ENCODE results near the gene NINL. TPM values are rescaled to one million over a fixed set of nuclear protein-coding genes. Genes with fewer than 3 reads are reported as not detected.
"Not testable (repeated sequence)": the region's sequence is repeated elsewhere in the genome, so short reads cannot be mapped to it uniquely, and the experiment has no call there.

The NINL gene
- total RNA-seq, 4 donors from 2014 or later = 18.3 to 37.8 (median 23.5) TPM

DNA sequence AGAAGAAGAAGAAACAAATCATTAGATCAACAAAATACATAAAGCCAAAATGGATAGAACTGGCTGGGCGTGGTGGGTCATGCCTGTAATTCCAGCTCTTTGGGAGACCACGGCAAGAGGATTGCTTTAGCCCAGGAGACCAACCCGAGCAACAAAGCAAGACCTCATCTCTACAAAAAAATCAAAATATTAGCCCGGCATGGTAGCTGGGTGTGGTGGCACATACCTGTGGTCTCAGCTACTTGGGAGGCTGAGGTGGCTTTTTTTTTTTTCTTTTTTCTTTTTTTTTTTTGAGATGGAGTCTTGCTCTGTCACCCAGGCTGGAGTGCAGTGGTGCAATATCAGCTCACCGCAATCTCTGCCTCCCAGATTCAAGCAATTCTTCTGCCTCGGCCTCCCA is 21.5 kb downstream of the NINL start:
- 96 to 98% methylated on average over 6 of the region's 6 CpGs for WGBS, 2 donors
- no peak overlapping the region for H3K27ac ChIP-seq
- DNase-seq = no peak
- intact Hi-C loops (cut with DNase I) = no loop called here
- H3K4me1 ChIP-seq = peaks cover 0 to 4% of the 10 kb centered on the region in 2 donors
- H3K4me3 ChIP-seq (replicated peaks in 1 of 3) = no peak overlapping the region
- no peak for TF ChIP-seq CTCF (IDR thresholded peaks at IDR 0.05)
- no peak for TF ChIP-seq POLR2A (IDR thresholded peaks at IDR 0.05)
- no peaks in the 10 kb centered on the region for H3K9me3 ChIP-seq
- H3K36me3 ChIP-seq = no peaks in the 10 kb centered on the region
- no peaks in the 10 kb centered on the region for H3K27me3 ChIP-seq

GRCh38 chr20:25563362-25563761 is 22.0 kb downstream of the NINL start:
- peaks cover 0 to 4% of the 10 kb centered on the region in 2 donors for H3K4me1 ChIP-seq
- H3K9me3 ChIP-seq = no peaks in the 10 kb centered on the region
- TF ChIP-seq POLR2A (IDR thresholded peaks at IDR 0.05) (no peak), CTCF (IDR thresholded peaks at IDR 0.05) (no peak)
- no peak for DNase-seq
- no peak overlapping the region for H3K27ac ChIP-seq
- no peaks in the 10 kb centered on the region for H3K27me3 ChIP-seq
- no peak overlapping the region for H3K4me3 ChIP-seq (replicated peaks in 1 of 3)
- H3K36me3 ChIP-seq = no peaks in the 10 kb centered on the region
- intact Hi-C loops (cut with DNase I) = no loop called here

DNA sequence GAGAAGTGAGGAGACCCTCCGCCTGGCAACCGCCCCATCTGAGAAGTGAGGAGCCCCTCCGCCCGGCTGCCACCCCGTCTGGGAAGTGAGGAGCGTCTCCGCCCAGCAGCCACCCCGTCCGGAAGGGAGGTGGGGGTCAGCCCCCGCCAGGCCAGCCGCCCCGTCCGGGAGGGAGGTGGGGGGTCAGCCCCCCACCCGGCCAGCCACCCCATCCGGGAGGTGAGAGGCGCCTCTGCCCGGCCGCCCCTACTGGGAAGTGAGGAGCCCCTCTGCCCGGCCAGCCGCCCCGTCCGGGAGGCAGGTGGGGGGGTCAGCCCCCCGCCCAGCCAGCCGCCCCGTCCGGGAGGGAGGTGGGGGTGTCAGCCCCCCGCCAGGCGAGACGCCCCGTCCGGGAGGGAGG is 23.6 kb downstream of the NINL start:
- H3K4me3 ChIP-seq (replicated peaks in 1 of 3); H3K36me3 ChIP-seq; H3K27me3 ChIP-seq; H3K27ac ChIP-seq; H3K4me1 ChIP-seq; H3K9me3 ChIP-seq; intact Hi-C loops (cut with DNase I); DNase-seq: not testable (repeated sequence)
- WGBS, 2 donors = no CpG with 5 or more reads among the region's 31 CpGs

GRCh38 chr20:25553819-25554296 is 31.5 kb downstream of the NINL start:
- TF ChIP-seq POLR2A (IDR thresholded peaks at IDR 0.05) = no peak
- TF ChIP-seq CTCF (IDR thresholded peaks at IDR 0.05) = no peak
- no peak overlapping the region for H3K4me3 ChIP-seq (replicated peaks in 1 of 3)
- no peaks in the 10 kb centered on the region for H3K36me3 ChIP-seq
- WGBS, 2 donors = 32 to 51% methylated on average over 5 to 6 of the region's 6 CpGs
- H3K9me3 ChIP-seq = no peaks in the 10 kb centered on the region
- H3K27me3 ChIP-seq = no peaks in the 10 kb centered on the region
- peak overlapping the region in 1 of 3 donors; percentile 4 for H3K27ac ChIP-seq
- intact Hi-C loops (cut with DNase I) = no loop called here
- H3K4me1 ChIP-seq = peaks cover 17 to 21% of the 10 kb centered on the region in 2 donors
- peak; percentile 38 to 46 for DNase-seq

GRCh38 chr20:25552977-25553376 is 32.4 kb downstream of the NINL start:
- Histone ChIP-seq H3K4me1 (peaks cover 17 to 24% of the 10 kb centered on the region in 2 donors), H3K27me3 (no peaks in the 10 kb centered on the region), H3K9me3 (no peaks in the 10 kb centered on the region), H3K27ac (no peak overlapping the region), H3K4me3 (replicated peaks in 1 of 3) (no peak overlapping the region), H3K36me3 (no peaks in the 10 kb centered on the region)
- DNase-seq = no peak
- TF ChIP-seq POLR2A (IDR thresholded peaks at IDR 0.05) (no peak), CTCF (IDR thresholded peaks at IDR 0.05) (no peak)
- WGBS, 2 donors = 94 to 98% methylated on average over 5 of the region's 5 CpGs
- intact Hi-C loops (cut with DNase I) = no loop called here
